Left lung (tissue), 10 donors: ENCODE results near the gene ZDHHC7. TPM values are rescaled to one million over a fixed set of nuclear protein-coding genes. Genes with fewer than 3 reads are reported as not detected.

Experiments
- ATAC-seq: fragments of 200-7000 bp; cut with Tn5 transposase; one replicate; pipeline ENCODE4 v1.9.1; 2020; ENCODE audit warnings: moderate library complexity
- DNase-seq, 4 donors: peaks; one replicate each; pipeline ENCODE4 v3.0.0-alpha.2; 2013 to 2020
- H3K27ac ChIP-seq, 2 donors: fragments of 200-600 bp; sonication (generic) in 1 of 2; one replicate each; pipeline versions ENCODE4 v1.5.0 to v1.8.0; 2020 to 2021
- H3K27me3 ChIP-seq, 2 donors: fragments of 200-600 bp; sonication (generic) in 1 of 2; one replicate each; pipeline versions ENCODE4 v1.5.0 to v1.8.0; 2020 to 2021
- H3K36me3 ChIP-seq, 2 donors: fragments of 200-600 bp; sonication (generic) in 1 of 2; one replicate each; pipeline versions ENCODE4 v1.5.0 to v1.8.0; 2020 to 2021
- H3K4me1 ChIP-seq, 2 donors: fragments of 200-600 bp; one replicate each; pipeline ENCODE4 v1.8.0; 2021
- H3K4me3 ChIP-seq, 2 donors: fragments of 200-600 bp; sonication (generic) in 1 of 2; one replicate each; pipeline versions ENCODE4 v1.5.0 to v1.8.0; 2020 to 2021; ENCODE audit warnings: mild to moderate bottlenecking in 1 of 2
- H3K9me3 ChIP-seq, 2 donors: fragments of 200-600 bp; sonication (generic) in 1 of 2; one replicate each; pipeline versions ENCODE4 v1.5.0 to v1.8.0; 2020 to 2021
- CTCF ChIP-seq, 2 donors: fragments of 200-600 bp; sonication (generic) in 1 of 2; IDR thresholded peaks; one replicate each; pipeline versions ENCODE4 v1.5.0 to v1.8.0; 2021; ENCODE audit warnings: antibody characterized with exemption in 2 of 2
- intact Hi-C, 2 donors: fragments of 100-400 bp; cut with DNase I; formaldehyde crosslinking; loops; one replicate each; pipeline versions ENCODE4 v1.11.2 to v1.14.2; 2022
- polyA plus RNA-seq, 6 donors: library from polyadenylated mRNA; unstranded; fragments of 120-200 nt; gene quantifications; one replicate each; pipeline ENCODE4 v1.2.1, GENCODE V29; 2013; ENCODE audit not compliant: insufficient read length in 6 of 6
- total RNA-seq, 2 donors: library from RNA; stranded (reverse); fragmentation: NEBNext Ultra II Directional; extraction: Animal tissue kit (Norgen Biotek cat#: 25700); gene quantifications; one replicate each; pipeline ENCODE4 v1.2.1, GENCODE V29; 2021
- donor health status: DM: no; HTN: yes; CAD: no.
- donor health status: DM: no; HTN: no; CAD: no.

The ZDHHC7 gene
- total and polyA plus RNA-seq, 8 donors = 52.5 to 82.3 (median 59.7) TPM

- no peak for TF ChIP-seq CTCF (IDR thresholded peaks at IDR 0.05)
- peaks cover 3 to 41% of the 10 kb centered on the region in 2 donors for H3K4me1 ChIP-seq
- DNase-seq (peak in 2 of 4 donors; percentile 58 to 59), ATAC-seq (peak; percentile 92)
- intact Hi-C loops = no loop called here
- H3K27ac ChIP-seq = peak overlapping the region; percentile 17 to 64
- H3K36me3 ChIP-seq = peaks cover 0 to 13% of the 10 kb centered on the region in 2 donors
- H3K9me3 ChIP-seq = no peaks in the 10 kb centered on the region
- no peaks in the 10 kb centered on the region for H3K27me3 ChIP-seq
- no peak overlapping the region for H3K4me3 ChIP-seq
Measured at GRCh38 chr16:85046931-85047866, 35.9 kb upstream of the ZDHHC7 start.

GRCh38 chr16:85046472-85046916 lies 35.2 kb upstream of the ZDHHC7 start:
- no peak for TF ChIP-seq CTCF (IDR thresholded peaks at IDR 0.05)
- Histone ChIP-seq H3K4me3 (no peak overlapping the region), H3K27me3 (no peaks in the 10 kb centered on the region), H3K27ac (peak overlapping the region; percentile 15 to 64), H3K36me3 (peaks cover 0 to 13% of the 10 kb centered on the region in 2 donors), H3K9me3 (no peaks in the 10 kb centered on the region), H3K4me1 (peaks cover 3 to 44% of the 10 kb centered on the region in 2 donors)
- peak in 1 of 4 donors; percentile 37 for DNase-seq
- no peak for ATAC-seq
- intact Hi-C loops = no loop called here

GRCh38 chr16:85045641-85046471 lies 34.5 kb upstream of the ZDHHC7 start:
- H3K27ac ChIP-seq = no peak overlapping the region
- H3K4me3 ChIP-seq = no peak overlapping the region
- H3K9me3 ChIP-seq = no peaks in the 10 kb centered on the region
- ATAC-seq = no peak
- intact Hi-C loops = no loop called here
- H3K4me1 ChIP-seq = peaks cover 3 to 49% of the 10 kb centered on the region in 2 donors
- DNase-seq = no peak
- no peaks in the 10 kb centered on the region for H3K27me3 ChIP-seq
- H3K36me3 ChIP-seq = peaks cover 0 to 13% of the 10 kb centered on the region in 2 donors
- no peak for TF ChIP-seq CTCF (IDR thresholded peaks at IDR 0.05)

GRCh38 chr16:85045077-85045476 lies 33.7 kb upstream of the ZDHHC7 start:
- peaks cover 3 to 49% of the 10 kb centered on the region in 2 donors for H3K4me1 ChIP-seq
- intact Hi-C loops = no loop called here
- H3K4me3 ChIP-seq = no peak overlapping the region
- no peaks in the 10 kb centered on the region for H3K27me3 ChIP-seq
- peaks cover 0 to 13% of the 10 kb centered on the region in 2 donors for H3K36me3 ChIP-seq
- no peak for ATAC-seq
- no peak overlapping the region for H3K27ac ChIP-seq
- no peaks in the 10 kb centered on the region for H3K9me3 ChIP-seq
- DNase-seq = no peak
- TF ChIP-seq CTCF (IDR thresholded peaks at IDR 0.05) = no peak
